Measurements from ENCODE around the gene MAN1B1. TPM values are rescaled to one million over a fixed set of nuclear protein-coding genes. Genes with fewer than 3 reads are reported as not detected.

The MAN1B1 gene
- total RNA-seq, 3 donors from 2014 or later (not counting 1 experiment from before 2014, with no cell fraction given): 75.1 to 99.4 (median 80.4) TPM

GRCh38 chr9:137045294-137046087 lies 41.3 kb upstream of the MAN1B1 start:
- H3K36me3 Mint-ChIP-seq: no peaks in the 10 kb centered on the region
- H3K4me1 Mint-ChIP-seq: peaks cover 5 to 7% of the 10 kb centered on the region in 2 donors
- no peak overlapping the region for H3K27ac Mint-ChIP-seq
- H3K27me3 Mint-ChIP-seq (ENCODE audit: low read depth in 2 of 2): peaks cover 14 to 33% of the 10 kb centered on the region in 2 donors
- ATAC-seq (no peak), DNase-seq (peak in 1 of 2 donors; percentile 46)
- intact Hi-C loops (cut with micrococcal nuclease): loop anchor here (5.0 kb wide), 1 partner anchor 182 kb away; the partner anchor contains the start of genes CYSRT1 and RNF224
- Histone ChIP-seq H3K9me3 (ENCODE audit: control insufficient read depth, insufficient read depth, low read length) (no peaks in the 10 kb centered on the region), H3K36me3 (ENCODE audit: control insufficient read depth, insufficient read depth, low read length) (no peaks in the 10 kb centered on the region), H3K27me3 (ENCODE audit: control insufficient read depth, insufficient read depth, low read length) (peaks cover 67% of the 10 kb centered on the region), H3K4me3 (ENCODE audit: low read length) (no peak overlapping the region), H3K4me1 (ENCODE audit: control insufficient read depth, insufficient read depth, low read length) (peaks cover 37% of the 10 kb centered on the region), H3K27ac (ENCODE audit: low read length) (no peak overlapping the region)
- H3K9me3 Mint-ChIP-seq: no peaks in the 10 kb centered on the region
- H3K4me3 Mint-ChIP-seq: no peak overlapping the region
- 2% methylated on average over 96 of the region's 96 CpGs for WGBS (ENCODE audit: insufficient coverage)
- TF ChIP-seq CTCF (IDR thresholded peaks at IDR 0.05): no peak

- Mint-ChIP-seq H3K4me1 (peaks cover 5 to 7% of the 10 kb centered on the region in 2 donors), H3K27me3 (ENCODE audit: low read depth in 2 of 2) (peaks cover 14 to 34% of the 10 kb centered on the region in 2 donors), H3K4me3 (peak within 1 kb of the TSS; percentile 9), H3K36me3 (no peaks in the 10 kb centered on the region), H3K9me3 (no peaks in the 10 kb centered on the region), H3K27ac (no peak within 1 kb of the TSS)
- Histone ChIP-seq H3K4me3 (ENCODE audit: low read length) (no peak within 1 kb of the TSS), H3K36me3 (ENCODE audit: control insufficient read depth, insufficient read depth, low read length) (no peaks in the 10 kb centered on the region), H3K9me3 (ENCODE audit: control insufficient read depth, insufficient read depth, low read length) (no peaks in the 10 kb centered on the region), H3K27ac (ENCODE audit: low read length) (no peak within 1 kb of the TSS), H3K4me1 (ENCODE audit: control insufficient read depth, insufficient read depth, low read length) (peaks cover 37% of the 10 kb centered on the region), H3K27me3 (ENCODE audit: control insufficient read depth, insufficient read depth, low read length) (peaks cover 74% of the 10 kb centered on the region)
- DNase-seq: peak; percentile 76 to 89
- under 1% methylated on average over 57 of the region's 57 CpGs for WGBS (ENCODE audit: insufficient coverage)
- peak; percentile 89 to 98 (median 92) for ATAC-seq
- intact Hi-C loops (cut with micrococcal nuclease): loop anchor here (5.0 kb wide), 1 partner anchor 181 kb away; the partner anchor contains the start of genes CYSRT1 and RNF224
- TF ChIP-seq CTCF (IDR thresholded peaks at IDR 0.05): peak; percentile 88
Observed at GRCh38 chr9:137046088-137046787, 40.5 kb upstream of the MAN1B1 start, which contains the start of gene NPDC1. Gene NPDC1 (minus strand): TSS chr9:137046177. CDS start chr9:137045989, 188 bp downstream.

GRCh38 chr9:137048655-137049543 lies 37.9 kb upstream of the MAN1B1 start:
- no peak for DNase-seq
- peaks cover 14 to 43% of the 10 kb centered on the region in 2 donors for H3K27me3 Mint-ChIP-seq (ENCODE audit: low read depth in 2 of 2)
- peaks cover 81% of the 10 kb centered on the region for H3K27me3 ChIP-seq (ENCODE audit: control insufficient read depth, insufficient read depth, low read length)
- H3K4me3 ChIP-seq (ENCODE audit: low read length): no peak overlapping the region
- no peaks in the 10 kb centered on the region for H3K36me3 Mint-ChIP-seq
- peaks cover 5 to 7% of the 10 kb centered on the region in 2 donors for H3K4me1 Mint-ChIP-seq
- peaks cover 42% of the 10 kb centered on the region for H3K4me1 ChIP-seq (ENCODE audit: control insufficient read depth, insufficient read depth, low read length)
- TF ChIP-seq CTCF (IDR thresholded peaks at IDR 0.05): no peak
- H3K9me3 ChIP-seq (ENCODE audit: control insufficient read depth, insufficient read depth, low read length): no peaks in the 10 kb centered on the region
- ATAC-seq: no peak
- no peaks in the 10 kb centered on the region for H3K36me3 ChIP-seq (ENCODE audit: control insufficient read depth, insufficient read depth, low read length)
- no peaks in the 10 kb centered on the region for H3K9me3 Mint-ChIP-seq
- no peak overlapping the region for H3K27ac ChIP-seq (ENCODE audit: low read length)
- H3K4me3 Mint-ChIP-seq: no peak overlapping the region
- intact Hi-C loops (cut with micrococcal nuclease): loop anchor here (5.0 kb wide), 1 partner anchor 178 kb away; the partner anchor contains the start of genes CYSRT1 and RNF224
- no peak overlapping the region for H3K27ac Mint-ChIP-seq
- 40% methylated on average over 72 of the region's 72 CpGs for WGBS (ENCODE audit: insufficient coverage)

Measured in natural killer cell (primary cell).